SK-N-SH treated with all-trans-retinoic acid at 6 μM for 48 hours (cell line): ENCODE measurements around the gene B3GAT1.

Experiments
- ATAC-seq: fragments of 200-7000 bp; cut with Tn5 transposase; 3 replicates; pipeline ENCODE4 v1.9.1; 2020; ENCODE audit warnings: mild to moderate bottlenecking, moderate library complexity
- ARNTL ChIP-seq: fragments of 450-650 bp; formaldehyde crosslinking; IDR thresholded peaks from 2 replicates; pipeline ENCODE4 v1.5.0; 2020; ENCODE audit warnings: low read depth, mild to moderate bottlenecking, moderate library complexity, borderline replicate concordance
- BACH2 ChIP-seq: fragments of 250-450 bp; sonication (Bioruptor Pico); IDR thresholded peaks from 2 replicates; pipeline ENCODE4 v1.9.0; 2021; ENCODE audit warnings: mild to moderate bottlenecking, borderline replicate concordance
- CSDC2 ChIP-seq: fragments of 250-450 bp; sonication (Bioruptor Pico); IDR thresholded peaks from 2 replicates; pipeline ENCODE4 v1.5.0; 2020; ENCODE audit warnings: mild to moderate bottlenecking, moderate library complexity
- CSRNP3 ChIP-seq: fragments of 250-450 bp; sonication (Bioruptor Pico); IDR thresholded peaks from 2 replicates; pipeline ENCODE4 v1.5.1; 2021; ENCODE audit warnings: mild to moderate bottlenecking, moderate library complexity
- ESRRG ChIP-seq: fragments of 250-450 bp; sonication (Bioruptor Pico); IDR thresholded peaks from 2 replicates; pipeline ENCODE4 v1.6.1; 2021; ENCODE audit warnings: mild to moderate bottlenecking
- GLIS3 ChIP-seq: fragments of 250-450 bp; sonication (Bioruptor Pico); IDR thresholded peaks from 2 replicates; pipeline ENCODE4 v1.5.0; 2020; ENCODE audit warnings: mild to moderate bottlenecking, moderate library complexity
- ISL1 ChIP-seq: fragments of 250-450 bp; sonication (Bioruptor Pico); IDR thresholded peaks from 2 replicates; pipeline ENCODE4 v2.1.2; 2022; ENCODE audit warnings: mild to moderate bottlenecking, moderate library complexity
- OSR1 ChIP-seq: fragments of 250-450 bp; sonication (Bioruptor Pico); IDR thresholded peaks from 2 replicates; pipeline ENCODE4 v1.8.0; 2022; ENCODE audit warnings: moderate library complexity, mild to moderate bottlenecking, inconsistent platforms
- PATZ1 ChIP-seq: fragments of 250-450 bp; sonication (Bioruptor Pico); IDR thresholded peaks from 2 replicates; pipeline ENCODE4 v1.8.0; 2020; ENCODE audit warnings: mild to moderate bottlenecking, moderate library complexity, borderline replicate concordance
- POU6F1 ChIP-seq: fragments of 250-450 bp; sonication (Bioruptor Pico); IDR thresholded peaks from 2 replicates; pipeline ENCODE4 v1.8.0; 2021; ENCODE audit warnings: low read depth, mild to moderate bottlenecking, moderate library complexity, borderline replicate concordance
- PPARA ChIP-seq: fragments of 250-450 bp; sonication (Bioruptor Pico); IDR thresholded peaks from 2 replicates; pipeline ENCODE4 v1.5.0; 2020; ENCODE audit warnings: mild to moderate bottlenecking, borderline replicate concordance
- RARB ChIP-seq: fragments of 250-450 bp; sonication (Bioruptor Pico); IDR thresholded peaks from 2 replicates; pipeline ENCODE4 v1.8.0; 2021; ENCODE audit warnings: mild to moderate bottlenecking, moderate library complexity
- SNAI2 ChIP-seq: fragments of 250-450 bp; sonication (Bioruptor Pico); IDR thresholded peaks from 2 replicates; pipeline ENCODE4 v1.5.0; 2020; ENCODE audit warnings: mild to moderate bottlenecking, moderate library complexity
- TCF4 ChIP-seq: fragments of 250-450 bp; sonication (Bioruptor Pico); IDR thresholded peaks from 2 replicates; pipeline ENCODE4 v1.8.0; 2021; ENCODE audit warnings: mild to moderate bottlenecking, moderate library complexity, borderline replicate concordance
- TOX ChIP-seq: fragments of 250-450 bp; sonication (Bioruptor Pico); IDR thresholded peaks from 2 replicates; pipeline ENCODE4 v1.8.0; 2021; ENCODE audit warnings: mild to moderate bottlenecking, moderate library complexity, borderline replicate concordance
- TSHZ2 ChIP-seq: fragments of 250-450 bp; sonication (Bioruptor Pico); IDR thresholded peaks from 2 replicates; pipeline ENCODE4 v1.5.0; 2020; ENCODE audit warnings: mild to moderate bottlenecking, moderate library complexity
- ZC3H10 ChIP-seq: fragments of 250-450 bp; sonication (Bioruptor Pico); IDR thresholded peaks from 2 replicates; pipeline ENCODE4 v1.5.1; 2021; ENCODE audit warnings: mild to moderate bottlenecking, moderate library complexity
- ZFP3 ChIP-seq: fragments of 250-450 bp; sonication (Bioruptor Pico); IDR thresholded peaks from 2 replicates; pipeline ENCODE4 v1.5.0; 2020; ENCODE audit warnings: mild to moderate bottlenecking, moderate library complexity
- ZFP30 ChIP-seq: fragments of 450-650 bp; formaldehyde crosslinking; IDR thresholded peaks from 2 replicates; pipeline ENCODE4 v1.5.0; 2022; ENCODE audit warnings: mild to moderate bottlenecking, moderate library complexity
- ZNF565 ChIP-seq: fragments of 450-650 bp; formaldehyde crosslinking; conservative IDR thresholded peaks from 2 replicates; pipeline ENCODE4 v1.5.0; 2020; ENCODE audit warnings: low read depth, mild to moderate bottlenecking, moderate library complexity
- ZNF70 ChIP-seq: fragments of 450-650 bp; formaldehyde crosslinking; IDR thresholded peaks from 2 replicates; pipeline ENCODE4 v1.5.0; 2020; ENCODE audit warnings: mild to moderate bottlenecking, moderate library complexity
- ZNF8 ChIP-seq: fragments of 450-650 bp; formaldehyde crosslinking; IDR thresholded peaks from 2 replicates; pipeline ENCODE4 v1.5.0; 2020; ENCODE audit warnings: mild to moderate bottlenecking, moderate library complexity

Gene B3GAT1

GRCh38 chr11:134441281-134441680 is 29.2 kb upstream of the B3GAT1 start:
- TF ChIP-seq ZFP3 (CRISPR knock-in tag) (no peak), SNAI2 (no peak), CSDC2 (CRISPR knock-in tag) (no peak), ISL1 (CRISPR knock-in tag) (no peak), CSRNP3 (no peak), ZFP30 (CRISPR knock-in tag) (no peak), ARNTL (no peak), PPARA (no peak), OSR1 (no peak), BACH2 (CRISPR knock-in tag) (no peak), GLIS3 (CRISPR knock-in tag) (no peak), ZC3H10 (CRISPR knock-in tag) (no peak), TCF4 (CRISPR knock-in tag) (no peak), PATZ1 (CRISPR knock-in tag) (no peak), ZNF565 (no peak), ZNF8 (CRISPR knock-in tag) (no peak), TSHZ2 (CRISPR knock-in tag) (no peak), ZNF70 (CRISPR knock-in tag) (no peak), TOX (CRISPR knock-in tag) (no peak), ESRRG (CRISPR knock-in tag) (no peak)
- ATAC-seq = no peak

GRCh38 chr11:134440851-134441250 is 28.8 kb upstream of the B3GAT1 start:
- no peak for ATAC-seq

More at GRCh38 chr11:134440851-134441250, 28.8 kb upstream of the B3GAT1 start:
- TF ChIP-seq PPARA = no peak
- TF ChIP-seq ESRRG (CRISPR knock-in tag) = no peak
- TF ChIP-seq PATZ1 (CRISPR knock-in tag) = no peak
- no peak for TF ChIP-seq ZNF8 (CRISPR knock-in tag)
- no peak for TF ChIP-seq ZC3H10 (CRISPR knock-in tag)
- TF ChIP-seq TSHZ2 (CRISPR knock-in tag) = no peak
- no peak for TF ChIP-seq BACH2 (CRISPR knock-in tag)
- TF ChIP-seq GLIS3 (CRISPR knock-in tag) = no peak
- TF ChIP-seq TCF4 (CRISPR knock-in tag) = no peak
- no peak for TF ChIP-seq RARB (CRISPR knock-in tag)
- TF ChIP-seq SNAI2 = no peak
- TF ChIP-seq CSRNP3 = no peak
- TF ChIP-seq CSDC2 (CRISPR knock-in tag) = no peak
- no peak for TF ChIP-seq ZNF565
- no peak for TF ChIP-seq ISL1 (CRISPR knock-in tag)
- TF ChIP-seq ZNF70 (CRISPR knock-in tag) = no peak
- TF ChIP-seq ZFP30 (CRISPR knock-in tag) = no peak
- TF ChIP-seq POU6F1 (CRISPR knock-in tag) = no peak
